Mesothelial cell of epicardium (in vitro differentiated cells): ENCODE measurements around the gene PPP2R2C. TPM values are rescaled to one million over a fixed set of nuclear protein-coding genes. Genes with fewer than 3 reads are reported as not detected.

ENCODE experiments used
- DNase-seq, 2 experiments: peaks; one replicate each; pipeline ENCODE4 v3.0.0; 2021; ENCODE audit warnings: low spot score in 2 of 2; ENCODE audit not compliant: unreplicated experiment in 2 of 2
- H3K27ac Mint-ChIP-seq: 2 replicates; pipeline ENCODE4 v1.8.0; 2021; ENCODE audit warnings: mixed read lengths
- H3K27me3 Mint-ChIP-seq: 2 replicates; pipeline ENCODE4 v1.8.0; 2021; ENCODE audit warnings: low read depth, mixed read lengths
- H3K36me3 Mint-ChIP-seq: 2 replicates; pipeline ENCODE4 v1.8.0; 2021; ENCODE audit warnings: mixed read lengths
- H3K4me1 Mint-ChIP-seq: 2 replicates; pipeline ENCODE4 v1.8.0; 2021; ENCODE audit warnings: mixed read lengths
- H3K4me3 Mint-ChIP-seq: 2 replicates; pipeline ENCODE4 v1.8.0; 2021; ENCODE audit warnings: mild to moderate bottlenecking, moderate library complexity, mixed read lengths
- H3K9me3 Mint-ChIP-seq: 2 replicates; pipeline ENCODE4 v1.8.0; 2021; ENCODE audit warnings: mixed read lengths
- CTCF ChIP-seq: fragments of 200-600 bp; sonication (generic); IDR thresholded peaks from one replicate; pipeline ENCODE4 v1.5.0; 2021; ENCODE audit warnings: antibody characterized with exemption; ENCODE audit not compliant: unreplicated experiment
- total RNA-seq: library from RNA; stranded (reverse); gene quantifications from 3 replicates; pipeline ENCODE4 v1.2.1, GENCODE V29; 2021

PPP2R2C gene
- total RNA-seq, 1 donor from 2014 or later: 5.2 TPM

GRCh38 chr4:6384541-6384940 lies 87.9 kb downstream of the PPP2R2C start:
- Mint-ChIP-seq H3K9me3 (no peaks in the 10 kb centered on the region), H3K4me1 (no peaks in the 10 kb centered on the region), H3K36me3 (no peaks in the 10 kb centered on the region), H3K27ac (no peak overlapping the region), H3K27me3 (peaks cover 15% of the 10 kb centered on the region), H3K4me3 (no peak overlapping the region)
- DNase-seq: no peak
- no peak for TF ChIP-seq CTCF

DNA sequence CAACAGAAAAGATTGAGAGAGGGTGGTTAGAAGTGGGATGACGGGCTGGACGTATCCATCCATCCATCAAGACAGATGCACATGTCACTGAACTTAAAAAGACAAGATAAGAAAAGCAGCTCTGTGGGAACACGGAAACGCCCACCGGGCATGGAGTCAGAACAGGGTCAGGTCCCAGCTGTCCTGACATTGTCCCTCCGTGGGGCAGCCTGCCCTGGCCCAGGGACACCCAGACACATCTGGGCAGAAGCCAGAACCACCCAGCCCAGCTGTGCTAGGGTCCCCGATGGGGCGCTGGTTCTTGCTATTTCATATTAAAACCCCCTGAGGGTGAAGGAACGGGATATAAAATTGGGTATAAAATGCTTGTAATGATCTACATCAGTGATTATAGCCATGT lies 88.5 kb downstream of the PPP2R2C start:
- Mint-ChIP-seq H3K27ac (no peak overlapping the region), H3K4me3 (no peak overlapping the region), H3K36me3 (no peaks in the 10 kb centered on the region), H3K9me3 (no peaks in the 10 kb centered on the region), H3K27me3 (peaks cover 13% of the 10 kb centered on the region), H3K4me1 (no peaks in the 10 kb centered on the region)
- DNase-seq: no peak
- no peak for TF ChIP-seq CTCF

- no peak for DNase-seq
- Mint-ChIP-seq H3K4me1 (no peaks in the 10 kb centered on the region), H3K27me3 (peaks cover 16% of the 10 kb centered on the region), H3K9me3 (no peaks in the 10 kb centered on the region), H3K27ac (no peak overlapping the region), H3K36me3 (no peaks in the 10 kb centered on the region), H3K4me3 (no peak overlapping the region)
- TF ChIP-seq CTCF: no peak
Observed at GRCh38 chr4:6383009-6383404, 89.4 kb downstream of the PPP2R2C start.

DNA sequence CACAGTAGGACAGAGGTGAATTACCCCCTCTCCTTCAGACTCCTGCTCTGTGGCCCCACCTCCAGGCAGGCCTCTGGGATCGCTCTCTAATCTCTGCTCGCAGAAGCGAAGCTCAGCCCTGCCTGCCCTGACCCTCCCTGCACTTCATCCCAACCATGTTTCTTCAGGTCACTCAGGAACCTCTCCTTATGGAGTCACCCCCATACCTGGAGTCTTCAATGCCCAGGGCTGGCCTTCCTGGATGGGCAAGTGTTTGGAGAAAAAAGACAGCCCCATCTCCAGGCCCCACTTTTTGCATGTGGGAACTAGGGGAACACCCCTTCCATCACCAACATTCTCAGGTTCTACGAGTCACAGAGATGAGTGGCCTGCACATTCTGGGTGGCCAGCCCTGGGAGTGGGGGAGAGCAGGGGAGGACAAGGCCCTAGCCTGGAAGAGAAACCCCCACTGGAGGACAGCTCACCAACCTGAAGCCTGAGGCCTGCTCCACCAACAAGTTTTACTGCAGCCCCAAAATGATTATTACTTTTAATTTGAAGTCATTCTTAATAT lies 90.8 kb downstream of the PPP2R2C start:
- Mint-ChIP-seq H3K4me1 (no peaks in the 10 kb centered on the region), H3K36me3 (no peaks in the 10 kb centered on the region)

GRCh38 chr4:6380746-6381410 lies 91.5 kb downstream of the PPP2R2C start:
- Mint-ChIP-seq H3K9me3 (no peaks in the 10 kb centered on the region), H3K27ac (no peak overlapping the region), H3K4me3 (no peak overlapping the region), H3K36me3 (no peaks in the 10 kb centered on the region), H3K4me1 (no peaks in the 10 kb centered on the region), H3K27me3 (peaks cover 20% of the 10 kb centered on the region)
- TF ChIP-seq CTCF: no peak
- no peak for DNase-seq

More for the DNA sequence above, 90.8 kb downstream of the PPP2R2C start:
- Mint-ChIP-seq H3K27me3 (peaks cover 16% of the 10 kb centered on the region), H3K4me3 (no peak overlapping the region), H3K27ac (no peak overlapping the region), H3K9me3 (no peaks in the 10 kb centered on the region)
- TF ChIP-seq CTCF: no peak
- no peak for DNase-seq
